Measurements from ENCODE around the gene SLC35F6. TPM values are rescaled to one million over a fixed set of nuclear protein-coding genes. Genes with fewer than 3 reads are reported as not detected.

Gene SLC35F6
- polyA plus RNA-seq, 2 of the 4 experiments (the other 2 are of a cell fraction) = 41.3 to 46.9 TPM

DNA sequence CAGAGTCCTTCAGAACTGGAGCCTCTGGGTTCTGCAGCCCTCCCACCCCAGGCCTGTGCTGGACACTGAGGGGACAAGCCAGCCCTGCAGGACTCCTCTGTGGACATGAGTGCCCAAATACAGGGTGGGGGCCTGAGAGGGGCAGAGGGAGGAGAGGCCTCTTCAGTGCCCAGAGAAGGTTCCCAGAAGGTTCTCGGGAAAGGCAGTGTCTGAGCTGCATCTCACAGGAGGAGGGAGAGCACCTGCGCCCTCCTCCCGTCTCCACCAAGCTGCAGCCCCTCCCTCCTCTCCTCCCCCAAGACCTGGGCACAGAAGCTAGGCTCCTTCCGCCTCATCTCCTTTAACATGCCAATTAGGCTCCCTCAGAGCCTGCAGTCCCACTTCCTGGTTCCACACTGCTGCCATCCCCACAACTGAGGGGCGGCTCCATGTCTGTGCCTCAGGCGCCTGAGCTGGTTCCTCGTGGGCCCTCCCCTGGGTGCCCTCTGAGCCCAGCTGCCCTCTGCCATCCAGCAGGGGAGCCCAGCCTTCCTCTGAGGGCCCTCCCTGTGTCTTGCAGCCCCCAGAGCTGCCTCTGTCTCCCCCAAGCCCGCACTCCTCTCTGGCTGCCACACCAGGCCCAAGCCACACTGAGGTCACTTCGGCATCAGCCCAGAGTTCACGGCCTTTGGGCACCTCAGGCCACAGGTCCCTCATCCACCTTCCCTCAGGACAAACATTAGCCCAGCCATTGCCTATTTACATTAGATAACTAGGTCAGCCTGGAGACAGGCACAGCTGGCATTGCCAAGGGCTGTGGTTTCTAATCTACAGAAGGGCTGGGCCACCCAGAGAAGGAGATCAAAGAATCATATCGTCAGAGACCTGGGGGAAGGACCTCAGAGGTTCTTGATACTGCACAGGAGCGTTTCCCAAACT, 42.7 kb upstream of the SLC35F6 start:
- peak overlapping the region; percentile 78 for H3K4me2 ChIP-seq
- H3K27ac ChIP-seq = peak overlapping the region; percentile 94
- peaks cover 80% of the 10 kb centered on the region for H3K4me1 ChIP-seq
- no peaks in the 10 kb centered on the region for H3K9me3 ChIP-seq
- no peak for FAIRE-seq
- DNase-seq (ENCODE audit: low read depth in 1 of 2, low spot score in 1 of 2) = peak; percentile 80 to 94
- H3K4me3 ChIP-seq = no peak overlapping the region
- WGBS (ENCODE audit: missing lambda C conversion rate) = 19% methylated on average over 12 of the region's 12 CpGs
- peak; percentile 40 to 59 for ATAC-seq
- ChIA-PET POLR2A (interaction anchor here (0.8 to 1.4 kb wide), 4 partner anchors 8 to 89 kb away, joined by 3 to 5 read pairs (median 3); no protein-coding TSS in a partner anchor), CTCF (interaction anchor here (0.8 to 4.9 kb wide), 11 partner anchors 10 to 219 kb away, joined by 3 to 38 read pairs (median 4); a partner anchor contains a TSS)
- peak; percentile 28; the same call in 1 of the 2 replicates for TF ChIP-seq EHF (CRISPR knock-in tag; IDR thresholded peaks at IDR 0.05)
- 0 out of 2 replicates have a peak, but pooled peaks have one; percentile 34 for TF ChIP-seq RFX5 (IDR thresholded peaks at IDR 0.05)
- no peak for TF ChIP-seq KDM1A (IDR thresholded peaks at IDR 0.05; ENCODE audit: low read depth)
- TF ChIP-seq, protein P1, sequence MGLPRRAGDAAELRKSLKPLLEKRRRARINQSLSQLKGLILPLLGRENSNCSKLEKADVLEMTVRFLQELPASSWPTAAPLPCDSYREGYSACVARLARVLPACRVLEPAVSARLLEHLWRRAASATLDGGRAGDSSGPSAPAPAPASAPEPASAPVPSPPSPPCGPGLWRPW (IDR thresholded peaks at IDR 0.05) = no peak
- peak; percentile 97 for TF ChIP-seq GATA3 (IDR thresholded peaks at IDR 0.05; ENCODE audit: borderline replicate concordance)
- no peak for TF ChIP-seq ZSCAN20 (CRISPR knock-in tag; IDR thresholded peaks at IDR 0.05)
- TF ChIP-seq CBX2 (IDR thresholded peaks at IDR 0.05; ENCODE audit: borderline replicate concordance, low read depth) = no peak
- TF ChIP-seq, protein P2, sequence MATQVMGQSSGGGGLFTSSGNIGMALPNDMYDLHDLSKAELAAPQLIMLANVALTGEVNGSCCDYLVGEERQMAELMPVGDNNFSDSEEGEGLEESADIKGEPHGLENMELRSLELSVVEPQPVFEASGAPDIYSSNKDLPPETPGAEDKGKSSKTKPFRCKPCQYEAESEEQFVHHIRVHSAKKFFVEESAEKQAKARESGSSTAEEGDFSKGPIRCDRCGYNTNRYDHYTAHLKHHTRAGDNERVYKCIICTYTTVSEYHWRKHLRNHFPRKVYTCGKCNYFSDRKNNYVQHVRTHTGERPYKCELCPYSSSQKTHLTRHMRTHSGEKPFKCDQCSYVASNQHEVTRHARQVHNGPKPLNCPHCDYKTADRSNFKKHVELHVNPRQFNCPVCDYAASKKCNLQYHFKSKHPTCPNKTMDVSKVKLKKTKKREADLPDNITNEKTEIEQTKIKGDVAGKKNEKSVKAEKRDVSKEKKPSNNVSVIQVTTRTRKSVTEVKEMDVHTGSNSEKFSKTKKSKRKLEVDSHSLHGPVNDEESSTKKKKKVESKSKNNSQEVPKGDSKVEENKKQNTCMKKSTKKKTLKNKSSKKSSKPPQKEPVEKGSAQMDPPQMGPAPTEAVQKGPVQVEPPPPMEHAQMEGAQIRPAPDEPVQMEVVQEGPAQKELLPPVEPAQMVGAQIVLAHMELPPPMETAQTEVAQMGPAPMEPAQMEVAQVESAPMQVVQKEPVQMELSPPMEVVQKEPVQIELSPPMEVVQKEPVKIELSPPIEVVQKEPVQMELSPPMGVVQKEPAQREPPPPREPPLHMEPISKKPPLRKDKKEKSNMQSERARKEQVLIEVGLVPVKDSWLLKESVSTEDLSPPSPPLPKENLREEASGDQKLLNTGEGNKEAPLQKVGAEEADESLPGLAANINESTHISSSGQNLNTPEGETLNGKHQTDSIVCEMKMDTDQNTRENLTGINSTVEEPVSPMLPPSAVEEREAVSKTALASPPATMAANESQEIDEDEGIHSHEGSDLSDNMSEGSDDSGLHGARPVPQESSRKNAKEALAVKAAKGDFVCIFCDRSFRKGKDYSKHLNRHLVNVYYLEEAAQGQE (IDR thresholded peaks at IDR 0.05) = no peak
- peak; percentile 95 to 98; a peak in 4 of 5 replicates for TF ChIP-seq EP300 (IDR thresholded peaks at IDR 0.05)
- TF ChIP-seq HEYL (CRISPR knock-in tag; IDR thresholded peaks at IDR 0.05) = no peak
- TF ChIP-seq NFE2L2 (conservative IDR thresholded peaks at IDR 0.05; ENCODE audit: low read length) = no peak
- peak; percentile 18 to 53; a peak in 4 of 5 replicates for TF ChIP-seq RAD21 (conservative IDR thresholded peaks at IDR 0.05 in 1 of 2, IDR thresholded peaks at IDR 0.05 in 1 of 2)
- TF ChIP-seq FOSB (CRISPR knock-in tag; IDR thresholded peaks at IDR 0.05) = no peak
- TF ChIP-seq ZC3H11A (IDR thresholded peaks at IDR 0.05) = no peak
- 0 out of 3 replicates have a peak, but pooled peaks have one; percentile 68 for TF ChIP-seq BCL3 (IDR thresholded peaks at IDR 0.05)
- 0 out of 2 replicates have a peak, but pooled peaks have one; percentile 34 for TF ChIP-seq TFCP2L1 (CRISPR knock-in tag; IDR thresholded peaks at IDR 0.05)
- peak; percentile 42; the same call in 1 of the 2 replicates for TF ChIP-seq ESRRA (IDR thresholded peaks at IDR 0.05; ENCODE audit: borderline replicate concordance, low read length)
- 0 out of 2 replicates have a peak, but pooled peaks have one; percentile 6 for TF ChIP-seq ATOH8 (CRISPR knock-in tag; IDR thresholded peaks at IDR 0.05; ENCODE audit: low read depth)
- 0 out of 2 replicates have a peak, but pooled peaks have one; percentile 15 for TF ChIP-seq FOSL2 (IDR thresholded peaks at IDR 0.05)
- TF ChIP-seq FOSL2 (CRISPR knock-in tag; IDR thresholded peaks at IDR 0.05) = peak; percentile 62
- peak; percentile 77; the same call in 1 of the 2 replicates for TF ChIP-seq RARB (CRISPR knock-in tag; IDR thresholded peaks at IDR 0.05)
- no peak for TF ChIP-seq USF2 (IDR thresholded peaks at IDR 0.05)
- TF ChIP-seq SMC3 (IDR thresholded peaks at IDR 0.05) = peak; percentile 32; the same call in 2 of the 3 replicates
- peak; percentile 18 for TF ChIP-seq POLR2A (IDR thresholded peaks at IDR 0.05; ENCODE audit: low read length)
- peak; percentile 77 for TF ChIP-seq HOXB13 (CRISPR knock-in tag; IDR thresholded peaks at IDR 0.05; ENCODE audit: low read depth)
- TF ChIP-seq, protein P3, sequence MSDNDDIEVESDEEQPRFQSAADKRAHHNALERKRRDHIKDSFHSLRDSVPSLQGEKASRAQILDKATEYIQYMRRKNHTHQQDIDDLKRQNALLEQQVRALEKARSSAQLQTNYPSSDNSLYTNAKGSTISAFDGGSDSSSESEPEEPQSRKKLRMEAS (IDR thresholded peaks at IDR 0.05) = peak; percentile 82
- TF ChIP-seq, protein P4, sequence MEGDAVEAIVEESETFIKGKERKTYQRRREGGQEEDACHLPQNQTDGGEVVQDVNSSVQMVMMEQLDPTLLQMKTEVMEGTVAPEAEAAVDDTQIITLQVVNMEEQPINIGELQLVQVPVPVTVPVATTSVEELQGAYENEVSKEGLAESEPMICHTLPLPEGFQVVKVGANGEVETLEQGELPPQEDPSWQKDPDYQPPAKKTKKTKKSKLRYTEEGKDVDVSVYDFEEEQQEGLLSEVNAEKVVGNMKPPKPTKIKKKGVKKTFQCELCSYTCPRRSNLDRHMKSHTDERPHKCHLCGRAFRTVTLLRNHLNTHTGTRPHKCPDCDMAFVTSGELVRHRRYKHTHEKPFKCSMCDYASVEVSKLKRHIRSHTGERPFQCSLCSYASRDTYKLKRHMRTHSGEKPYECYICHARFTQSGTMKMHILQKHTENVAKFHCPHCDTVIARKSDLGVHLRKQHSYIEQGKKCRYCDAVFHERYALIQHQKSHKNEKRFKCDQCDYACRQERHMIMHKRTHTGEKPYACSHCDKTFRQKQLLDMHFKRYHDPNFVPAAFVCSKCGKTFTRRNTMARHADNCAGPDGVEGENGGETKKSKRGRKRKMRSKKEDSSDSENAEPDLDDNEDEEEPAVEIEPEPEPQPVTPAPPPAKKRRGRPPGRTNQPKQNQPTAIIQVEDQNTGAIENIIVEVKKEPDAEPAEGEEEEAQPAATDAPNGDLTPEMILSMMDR (IDR thresholded peaks at IDR 0.05) = no peak
- TF ChIP-seq MYC (IDR thresholded peaks at IDR 0.05; ENCODE audit: borderline replicate concordance, low read length) = 0 out of 2 replicates have a peak, but pooled peaks have one; percentile 4
- peak; percentile 73 for TF ChIP-seq HOXA7 (CRISPR knock-in tag; IDR thresholded peaks at IDR 0.05)
